ENCODE data around the gene BPIFB2.

DNA sequence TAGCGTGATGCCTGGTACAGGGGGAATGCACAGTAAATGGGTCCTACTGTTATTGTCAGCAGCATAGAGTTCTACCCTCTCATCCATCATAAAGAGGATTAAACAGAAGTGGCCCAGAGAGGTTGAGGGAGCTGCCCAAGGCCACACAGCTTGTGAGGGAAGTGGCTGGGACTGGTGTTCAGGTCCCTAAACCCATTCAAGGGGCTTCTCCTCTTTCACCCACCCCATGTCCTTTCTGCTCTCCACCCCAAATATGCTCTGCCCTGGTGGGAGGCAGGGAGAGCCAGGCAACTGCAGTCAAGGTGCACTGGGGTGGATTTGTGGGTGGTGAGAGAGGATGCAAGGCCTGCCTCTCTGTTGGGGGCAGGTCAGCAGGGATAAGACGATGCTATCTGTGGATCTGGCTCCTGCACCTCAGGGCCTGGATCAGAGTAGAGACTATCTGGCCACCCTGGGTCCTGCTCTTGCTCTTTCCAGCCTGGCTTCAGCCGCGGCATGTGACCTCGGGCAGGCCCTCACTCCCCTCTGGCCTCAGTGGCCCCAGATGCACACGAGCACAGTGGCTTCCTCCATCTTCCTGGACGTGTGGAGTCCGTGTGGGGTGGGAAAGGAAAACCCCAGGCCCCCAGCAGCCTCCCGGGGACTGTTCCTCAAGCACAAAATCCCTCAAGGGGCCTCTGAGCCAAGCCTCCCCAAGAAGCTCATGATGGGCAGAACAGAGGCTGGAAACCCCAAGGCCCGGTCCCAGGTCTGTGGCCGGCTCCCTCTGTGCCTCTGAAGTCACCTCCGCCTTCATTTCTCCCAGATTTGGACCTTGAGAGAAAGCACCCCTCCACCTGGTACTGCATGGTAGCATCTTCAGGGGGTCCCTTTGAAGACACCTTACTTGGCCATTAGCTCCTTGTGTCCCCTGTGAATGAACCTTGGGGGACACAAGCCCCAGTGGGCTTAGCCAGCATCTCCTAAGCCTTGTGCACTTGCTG is 20.6 kb downstream of the BPIFB2 start:
- TF ChIP-seq POLR2A (IDR thresholded peaks at IDR 0.05; ENCODE audit: low read depth, low read length): no peak
- TF ChIP-seq, protein P1, sequence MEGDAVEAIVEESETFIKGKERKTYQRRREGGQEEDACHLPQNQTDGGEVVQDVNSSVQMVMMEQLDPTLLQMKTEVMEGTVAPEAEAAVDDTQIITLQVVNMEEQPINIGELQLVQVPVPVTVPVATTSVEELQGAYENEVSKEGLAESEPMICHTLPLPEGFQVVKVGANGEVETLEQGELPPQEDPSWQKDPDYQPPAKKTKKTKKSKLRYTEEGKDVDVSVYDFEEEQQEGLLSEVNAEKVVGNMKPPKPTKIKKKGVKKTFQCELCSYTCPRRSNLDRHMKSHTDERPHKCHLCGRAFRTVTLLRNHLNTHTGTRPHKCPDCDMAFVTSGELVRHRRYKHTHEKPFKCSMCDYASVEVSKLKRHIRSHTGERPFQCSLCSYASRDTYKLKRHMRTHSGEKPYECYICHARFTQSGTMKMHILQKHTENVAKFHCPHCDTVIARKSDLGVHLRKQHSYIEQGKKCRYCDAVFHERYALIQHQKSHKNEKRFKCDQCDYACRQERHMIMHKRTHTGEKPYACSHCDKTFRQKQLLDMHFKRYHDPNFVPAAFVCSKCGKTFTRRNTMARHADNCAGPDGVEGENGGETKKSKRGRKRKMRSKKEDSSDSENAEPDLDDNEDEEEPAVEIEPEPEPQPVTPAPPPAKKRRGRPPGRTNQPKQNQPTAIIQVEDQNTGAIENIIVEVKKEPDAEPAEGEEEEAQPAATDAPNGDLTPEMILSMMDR (IDR thresholded peaks at IDR 0.05; ENCODE audit: extremely low read depth in 1 of 2, insufficient read depth in 1 of 2, low read depth in 1 of 2, low read length in 2 of 2): no peak
- TF ChIP-seq JUN (IDR thresholded peaks at IDR 0.05; ENCODE audit: borderline replicate concordance, insufficient read depth, insufficient read length, low read depth): no peak
- no peak for TF ChIP-seq EZH2 (IDR thresholded peaks at IDR 0.05; ENCODE audit: borderline replicate concordance, low read depth, low read length, severe bottlenecking)
- no peak for TF ChIP-seq POLR2AphosphoS5 (IDR thresholded peaks at IDR 0.05; ENCODE audit: insufficient read depth, low read depth, low read length)
- TF ChIP-seq FOS (IDR thresholded peaks at IDR 0.05; ENCODE audit: borderline replicate concordance, insufficient read depth, low read length): no peak
- no peak for TF ChIP-seq GATA2 (IDR thresholded peaks at IDR 0.05; ENCODE audit: insufficient read depth, insufficient read length, low read depth, low read length)

Measured in endothelial cell of umbilical vein (primary cell).